RCC 7860 (cell line): ENCODE data around the gene ZNF227.
"Not testable (repeated sequence)": the region's sequence is repeated elsewhere in the genome, so short reads cannot be mapped to it uniquely, and the experiment has no call there.

Experiments used
- DNase-seq: peaks from one replicate; pipeline ENCODE4 v3.0.0-alpha.2; 2015; ENCODE audit warnings: low spot score
- FAIRE-seq: peaks from 2 replicates; lab custom pipeline; 2012; peaks lifted over from hg19 to GRCh38; lab: Jason Lieb, UNC

ZNF227 gene

DNA sequence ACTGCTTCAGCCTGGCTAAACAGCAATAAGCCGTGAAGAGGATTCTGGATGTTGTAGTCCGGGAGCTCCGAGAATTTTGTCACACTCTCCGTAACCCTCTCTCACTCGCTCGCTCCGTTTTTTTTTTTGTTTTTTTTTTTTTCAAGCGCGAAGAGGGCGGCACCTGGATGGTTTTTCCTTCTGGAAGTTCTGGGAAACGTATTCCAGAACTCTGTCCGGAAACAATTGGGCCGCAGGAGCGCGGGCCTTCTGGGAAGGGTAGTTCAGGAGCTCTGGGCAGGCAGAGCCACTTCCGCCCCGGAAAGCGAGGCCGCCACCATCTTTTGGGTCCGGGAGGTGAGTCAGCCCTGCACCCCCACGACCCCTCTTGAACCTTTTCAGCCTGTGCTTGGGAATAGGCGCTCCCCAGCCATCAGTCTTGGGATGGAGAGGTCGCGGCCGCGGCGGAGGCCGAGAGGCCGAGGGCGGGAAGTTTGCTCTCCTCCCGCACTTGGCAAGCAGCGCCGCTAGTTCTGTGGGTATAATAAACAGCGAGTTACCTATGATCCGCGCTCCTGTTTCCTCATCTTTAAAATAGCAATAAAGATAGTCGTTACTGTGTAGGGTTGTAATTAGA, at the start of gene ZNF227:
Gene ZNF227, plus strand, starts transcription at position 283 of the 616 bp plus-strand sequence. CDS start 5,261 bp downstream, outside the sequence.
- FAIRE-seq (peak; percentile 77), DNase-seq (peak; percentile 75)

DNA sequence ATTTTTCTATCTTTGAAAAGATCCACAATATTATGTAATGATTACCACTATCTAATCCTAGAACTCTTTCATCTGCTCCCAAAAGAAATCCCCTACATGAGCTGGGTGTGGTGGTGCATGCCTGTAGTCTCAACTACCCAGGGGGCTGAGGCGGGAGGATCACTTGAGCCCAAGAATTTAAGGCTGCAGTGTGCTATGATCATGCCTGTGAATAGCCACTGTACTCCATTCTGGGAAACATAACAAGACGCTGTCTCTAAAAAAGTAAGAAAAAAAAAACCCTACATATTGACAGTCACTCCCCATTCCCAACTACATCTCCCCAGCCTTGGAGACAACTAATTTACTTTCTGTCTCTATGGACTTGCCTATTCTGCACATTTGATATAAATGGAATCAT, 48.5 kb upstream of the ZNF227 start:
- DNase-seq = no peak
- FAIRE-seq = no peak

DNA sequence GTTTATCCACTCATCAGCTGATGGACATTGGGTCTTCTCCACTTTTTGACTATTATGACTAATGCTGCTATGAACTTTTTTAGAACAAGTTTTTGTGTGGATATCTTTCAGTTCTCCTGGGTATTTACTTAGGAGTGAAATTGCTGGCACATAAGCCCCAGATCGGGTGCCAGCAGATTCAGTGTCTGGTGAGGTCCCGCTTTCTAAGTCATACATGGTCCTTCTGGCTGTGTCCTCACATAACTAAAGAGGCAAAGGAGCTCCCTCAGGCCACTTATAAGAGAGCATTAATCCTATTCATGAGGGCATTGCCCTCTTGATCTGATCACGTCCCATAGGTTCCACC, 48.0 kb upstream of the ZNF227 start:
- FAIRE-seq = no peak
- no peak for DNase-seq

DNA sequence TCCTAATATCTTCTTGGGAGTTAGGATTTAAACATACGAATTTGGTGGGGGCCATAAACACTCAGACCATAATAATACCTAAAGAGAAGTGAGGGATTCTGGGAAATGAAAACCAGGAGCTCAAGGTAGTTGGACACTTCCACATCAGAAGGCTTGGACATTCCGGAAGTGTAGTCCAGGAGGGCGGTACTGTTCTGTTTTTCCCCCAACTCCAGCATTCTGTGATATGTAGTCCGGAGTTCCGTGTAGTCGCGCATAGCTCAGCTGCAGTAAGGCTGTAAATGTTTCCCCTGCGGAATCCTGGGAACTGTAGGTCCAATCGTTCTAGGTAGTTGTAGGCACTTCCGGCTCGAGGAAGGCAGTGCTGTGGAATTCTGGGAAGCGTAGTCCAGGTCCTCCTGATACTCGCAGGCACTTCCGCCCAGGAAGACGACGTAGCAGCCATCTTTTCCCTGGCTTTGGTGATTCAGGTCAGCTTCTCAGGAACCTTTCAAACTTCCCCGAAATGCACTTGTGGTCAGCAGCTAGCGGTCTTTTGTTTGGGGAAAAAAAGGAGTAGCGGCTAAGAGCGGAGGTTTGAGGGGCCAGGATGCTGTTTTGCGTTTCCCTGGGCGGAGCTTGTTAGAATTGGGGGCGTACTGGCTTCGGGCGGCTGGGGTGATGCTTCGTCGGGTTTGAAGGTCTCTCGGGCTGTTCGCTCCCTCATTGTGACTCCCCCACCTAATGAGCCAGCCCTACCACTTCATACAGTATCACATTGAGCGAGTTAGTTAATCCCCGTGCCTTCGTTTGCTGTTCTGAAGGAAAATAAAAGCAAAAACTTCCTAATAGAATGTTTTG, 47.4 kb upstream of the ZNF227 start, which contains the start of gene ZNF226:
Gene ZNF226, plus strand, starts transcription at position 428 of the 840 bp plus-strand sequence. CDS start 4,981 bp downstream, outside the sequence.
- DNase-seq = peak; percentile 94
- FAIRE-seq = peak; percentile 89

DNA sequence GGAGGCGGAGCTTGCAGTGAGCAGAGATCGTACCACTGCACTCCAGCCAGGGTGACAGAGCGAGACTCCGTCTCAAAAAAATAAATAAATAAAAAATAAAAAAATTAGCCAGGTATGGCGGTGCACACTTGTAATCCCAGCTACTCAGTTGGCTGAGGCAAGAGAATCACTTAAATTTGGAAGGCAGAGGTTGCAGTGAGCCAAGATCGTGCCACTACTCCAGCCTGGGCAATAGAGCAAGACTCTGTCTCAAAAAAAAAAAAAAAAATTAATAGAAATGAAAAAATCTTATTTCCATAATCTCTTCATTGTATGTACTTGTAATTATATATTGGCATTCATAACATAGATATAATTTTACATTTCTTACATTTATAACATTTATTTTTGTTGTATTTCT, 41.7 kb upstream of the ZNF227 start:
- not testable (repeated sequence) for FAIRE-seq, DNase-seq

DNA sequence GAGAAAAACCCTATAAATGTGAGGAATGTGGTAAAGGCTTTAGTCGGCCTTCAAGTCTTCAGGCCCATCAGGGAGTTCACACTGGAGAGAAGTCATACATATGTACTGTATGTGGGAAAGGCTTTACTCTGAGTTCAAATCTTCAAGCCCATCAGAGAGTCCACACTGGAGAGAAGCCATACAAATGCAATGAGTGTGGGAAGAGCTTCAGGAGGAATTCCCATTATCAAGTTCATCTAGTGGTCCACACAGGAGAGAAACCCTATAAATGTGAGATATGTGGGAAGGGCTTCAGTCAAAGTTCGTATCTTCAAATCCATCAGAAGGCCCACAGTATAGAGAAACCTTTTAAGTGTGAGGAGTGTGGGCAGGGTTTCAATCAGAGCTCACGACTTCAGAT, 35.7 kb upstream of the ZNF227 start:
- FAIRE-seq (no peak), DNase-seq (no peak)

DNA sequence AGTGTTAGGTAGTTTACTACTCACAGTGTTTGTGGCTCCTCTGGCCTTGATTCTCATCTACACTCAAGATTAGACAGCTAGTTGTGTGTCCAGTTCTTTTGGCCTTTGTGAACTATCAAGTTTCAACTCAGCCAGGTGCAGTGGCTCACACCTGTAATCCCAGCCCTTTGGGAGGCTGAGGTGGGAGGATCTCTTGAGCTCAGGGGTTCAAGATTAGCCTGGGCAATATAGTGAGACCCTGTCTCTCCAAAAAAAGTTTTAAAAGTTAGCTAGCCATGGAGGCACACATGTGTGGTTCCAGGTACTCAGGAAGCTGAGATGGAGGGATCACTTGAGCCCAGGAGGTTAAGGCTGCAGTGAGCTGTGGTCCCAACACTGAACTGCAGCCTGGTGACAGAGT, 31.4 kb upstream of the ZNF227 start:
- DNase-seq (no peak), FAIRE-seq (no peak)

DNA sequence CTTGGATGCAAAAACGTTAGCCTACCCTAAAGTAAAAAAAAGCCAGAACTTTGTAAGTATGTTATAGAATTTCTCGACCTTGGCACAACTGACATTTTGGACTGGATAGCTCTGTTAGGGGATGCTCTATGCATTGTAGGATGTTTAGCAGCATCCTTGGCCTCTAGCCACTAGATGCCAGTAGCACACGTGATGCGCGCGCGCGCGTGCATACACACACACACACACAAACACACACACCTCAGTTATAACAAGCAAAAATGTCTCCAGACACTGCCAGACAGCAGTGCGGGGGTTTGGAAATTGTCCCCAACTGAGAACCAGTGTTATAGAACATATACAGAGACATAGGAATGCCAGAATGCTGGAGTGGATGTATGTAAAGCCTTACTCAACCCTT, 30.2 kb upstream of the ZNF227 start:
- FAIRE-seq (no peak), DNase-seq (no peak)

DNA sequence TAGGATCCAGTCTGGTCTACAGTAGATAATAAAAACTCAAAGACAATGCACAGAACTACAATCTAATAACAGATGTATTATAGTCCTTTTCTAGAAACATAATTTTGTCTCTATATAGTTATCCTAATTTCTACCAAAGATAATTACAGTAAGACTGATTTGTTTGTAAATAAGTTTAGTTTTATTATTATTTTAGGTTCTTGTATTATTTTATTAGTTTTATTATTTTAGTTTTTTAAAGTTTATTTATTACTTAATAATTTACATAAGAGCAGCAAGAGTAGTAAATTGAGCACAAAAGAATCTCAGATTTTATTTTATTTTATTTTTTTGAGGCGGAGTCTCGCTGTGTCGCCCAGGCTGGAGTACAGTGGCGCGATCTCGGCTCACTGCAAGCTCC, 22.3 kb upstream of the ZNF227 start:
- FAIRE-seq (no peak), DNase-seq (no peak)

DNA sequence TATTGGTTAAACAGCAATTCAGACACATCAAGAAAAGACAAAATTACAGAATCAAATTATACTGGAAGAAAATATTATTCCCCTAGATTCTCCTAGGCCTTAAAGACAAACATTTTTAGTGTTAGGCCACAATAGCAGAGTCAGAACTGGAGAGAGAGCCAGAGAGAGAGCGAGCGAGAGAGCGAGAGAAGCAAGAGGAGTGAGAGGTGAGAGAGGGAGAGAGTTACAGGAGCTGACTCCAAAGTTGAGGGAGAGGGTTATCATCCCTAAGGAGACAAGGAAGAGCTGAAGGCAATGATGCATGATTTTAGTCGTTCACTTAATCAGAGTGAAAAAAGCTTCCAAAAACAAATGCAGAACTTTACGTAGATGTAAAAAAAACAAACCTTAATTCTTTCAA, 20.2 kb upstream of the ZNF227 start:
- FAIRE-seq = no peak
- DNase-seq = no peak

DNA sequence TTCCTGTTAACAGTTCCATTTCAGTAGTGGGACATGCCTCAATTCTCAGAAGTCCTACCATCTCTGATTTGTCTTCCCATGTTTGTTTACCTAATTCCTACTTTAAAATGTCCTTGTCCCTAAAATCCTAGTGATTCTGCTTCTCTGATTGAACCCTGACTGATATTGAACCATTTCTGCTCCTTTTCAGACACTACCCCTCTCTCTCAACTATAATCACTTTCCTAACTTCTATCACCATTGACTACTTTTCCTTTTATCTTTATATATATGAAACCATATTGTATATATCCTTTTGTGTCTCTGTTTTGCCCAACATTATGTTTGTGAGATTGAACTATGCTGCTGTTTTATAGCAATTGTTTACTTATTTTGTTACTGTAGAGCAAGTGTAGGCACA, 15.6 kb upstream of the ZNF227 start:
- DNase-seq (no peak), FAIRE-seq (no peak)

DNA sequence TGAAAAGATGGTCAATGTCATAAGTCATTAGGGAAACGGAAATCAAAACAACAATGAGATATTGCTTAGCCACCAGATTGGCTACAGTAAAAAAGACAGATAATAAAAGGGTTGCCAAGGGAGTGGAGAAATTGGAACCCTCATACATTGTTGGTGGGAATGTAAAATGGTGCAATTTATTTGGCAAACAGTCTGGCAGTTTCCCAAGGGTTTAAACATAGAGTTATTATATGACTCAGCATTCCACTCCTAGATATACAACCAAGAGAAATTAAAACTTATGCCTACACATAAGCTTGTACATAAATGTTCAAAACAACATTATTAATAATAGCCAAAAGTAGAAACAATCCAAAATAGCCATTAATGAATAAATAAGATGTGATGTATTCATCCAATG, 9.9 kb upstream of the ZNF227 start:
- DNase-seq (no peak), FAIRE-seq (no peak)

DNA sequence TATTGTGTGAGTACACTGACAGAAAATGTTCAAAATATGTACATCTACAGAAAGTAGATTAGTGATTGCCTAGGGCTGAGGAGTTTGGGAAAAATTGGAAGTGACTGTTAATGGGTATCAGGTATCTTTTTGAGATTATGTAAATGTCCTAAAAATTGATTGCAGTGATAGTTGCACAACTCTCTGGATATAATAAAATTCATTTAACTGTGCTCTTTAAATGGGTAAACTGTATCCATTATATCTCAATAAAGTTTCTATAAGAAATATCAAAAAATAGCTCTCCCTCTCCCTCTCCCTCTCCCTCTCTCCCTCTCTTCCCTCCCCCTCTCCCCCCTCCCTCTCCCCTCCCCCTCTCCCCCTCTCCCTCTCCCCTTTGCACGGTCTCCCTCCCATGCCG, 9.4 kb upstream of the ZNF227 start:
- DNase-seq = no peak
- FAIRE-seq = no peak

DNA sequence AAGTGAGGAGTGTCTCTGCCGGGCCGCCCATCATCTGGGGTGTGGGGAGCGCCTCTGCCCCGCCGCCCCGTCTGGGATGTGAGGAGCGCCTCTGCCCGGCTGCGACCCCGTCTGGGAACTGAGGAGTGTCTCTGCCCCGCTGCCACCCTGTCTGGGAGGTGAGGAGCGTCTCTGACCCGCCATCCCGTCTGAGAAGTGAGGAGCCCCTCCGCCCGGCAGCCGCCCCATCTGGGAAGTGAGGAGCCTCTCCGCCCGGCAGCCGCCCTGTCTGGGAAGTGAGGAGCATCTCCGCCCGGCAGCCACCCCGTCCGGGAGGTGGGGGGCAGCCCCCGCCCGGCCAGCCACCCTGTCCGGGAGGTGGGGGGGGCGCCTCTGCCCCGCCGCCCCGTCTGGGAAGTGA, 8.5 kb upstream of the ZNF227 start:
- not testable (repeated sequence) for FAIRE-seq, DNase-seq

DNA sequence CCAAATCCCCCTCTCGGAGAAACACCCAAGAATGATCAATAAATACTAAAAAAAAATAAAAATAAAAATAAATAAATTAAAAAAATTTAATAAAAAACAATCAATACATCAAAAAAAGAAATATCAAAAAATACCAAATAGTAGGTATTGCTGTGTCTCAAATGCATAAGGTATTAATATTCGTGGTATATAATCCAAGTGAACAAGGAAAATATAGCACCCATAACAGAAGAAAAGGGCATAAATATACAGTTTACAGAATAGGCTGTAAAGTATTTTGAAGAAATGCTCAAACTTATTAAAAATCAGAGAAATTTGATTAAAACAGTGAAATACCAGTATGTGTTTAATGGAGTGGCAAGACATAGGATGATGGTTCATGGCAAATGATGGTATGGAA, 7.6 kb upstream of the ZNF227 start:
- FAIRE-seq (no peak), DNase-seq (no peak)

DNA sequence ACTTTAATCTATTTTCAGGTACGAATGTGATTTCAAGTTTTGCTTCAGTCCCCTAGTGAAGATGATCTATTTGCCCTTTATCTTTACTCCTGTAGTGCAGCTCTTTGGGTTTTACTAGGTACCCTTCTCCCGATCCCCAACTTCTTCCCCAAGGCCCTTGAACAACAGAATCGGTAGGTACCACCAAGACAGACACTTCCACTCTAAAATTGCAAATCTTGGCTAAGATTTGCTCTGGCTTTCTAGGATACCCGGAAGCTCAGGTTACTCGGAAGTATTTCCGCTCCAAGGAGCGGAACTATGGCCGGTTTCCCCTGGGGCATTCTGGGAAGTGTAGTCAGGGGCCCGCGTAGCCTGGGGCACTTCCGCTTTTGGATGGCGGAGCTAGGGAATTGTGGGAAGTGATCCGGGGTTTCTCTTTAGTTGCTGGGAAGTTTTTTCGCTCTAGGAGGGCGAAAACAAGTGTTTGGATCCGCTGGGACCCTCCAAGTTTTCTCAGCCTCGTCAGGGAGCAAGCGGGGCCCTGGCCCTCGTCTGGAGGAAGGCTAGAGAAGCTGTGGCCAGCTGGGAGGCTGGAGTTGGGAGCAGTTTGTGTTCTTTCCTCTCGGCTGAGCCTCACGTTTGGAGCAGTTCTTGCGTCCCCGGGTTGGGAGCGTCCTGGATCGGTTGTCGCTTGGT, 5.1 kb upstream of the ZNF227 start:
- DNase-seq (peak; percentile 78), FAIRE-seq (peak; percentile 82)

DNA sequence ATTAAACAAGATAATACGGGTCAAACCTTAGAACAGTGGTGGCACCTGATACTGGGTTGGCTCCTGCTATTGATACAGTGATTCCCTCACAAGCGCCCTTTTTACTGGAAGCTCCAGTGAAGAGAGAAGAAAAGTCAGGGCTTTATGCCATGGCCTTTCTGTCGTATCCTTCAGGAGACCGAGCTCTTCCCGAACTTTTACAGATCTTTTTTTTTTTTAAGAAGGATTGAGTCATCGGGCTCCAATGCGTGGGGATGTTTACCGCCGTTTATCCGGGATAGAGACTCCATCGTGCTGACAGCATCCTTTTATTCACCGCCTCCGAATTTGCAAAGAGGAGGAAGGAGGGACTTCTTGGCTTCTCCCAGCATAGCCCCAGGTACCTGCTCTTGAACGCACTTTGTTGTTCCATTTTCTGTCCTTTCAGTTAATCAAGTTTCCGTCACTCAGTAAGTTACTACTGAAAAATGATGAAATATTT, 574 bp downstream of the ZNF227 start:
- FAIRE-seq (no peak), DNase-seq (no peak)

DNA sequence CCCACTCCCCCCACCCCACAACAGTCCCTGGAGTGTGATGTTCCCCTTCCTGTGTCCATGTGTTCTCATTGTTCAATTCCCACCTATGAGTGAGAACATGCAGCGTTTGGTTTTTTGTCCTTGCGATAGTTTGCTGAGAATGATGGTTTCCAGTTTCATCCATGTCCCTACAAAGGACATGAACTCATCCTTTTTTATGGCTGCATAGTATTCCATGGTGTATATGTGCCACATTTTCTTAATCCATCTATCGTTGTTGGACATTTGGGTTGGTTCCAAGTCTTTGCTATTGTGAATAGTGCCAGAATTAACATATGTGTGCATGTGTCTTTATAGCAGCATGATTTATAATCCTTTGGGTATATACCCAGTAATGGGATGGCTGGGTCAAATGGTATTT, 7.6 kb downstream of the ZNF227 start:
- not testable (repeated sequence) for DNase-seq, FAIRE-seq

DNA sequence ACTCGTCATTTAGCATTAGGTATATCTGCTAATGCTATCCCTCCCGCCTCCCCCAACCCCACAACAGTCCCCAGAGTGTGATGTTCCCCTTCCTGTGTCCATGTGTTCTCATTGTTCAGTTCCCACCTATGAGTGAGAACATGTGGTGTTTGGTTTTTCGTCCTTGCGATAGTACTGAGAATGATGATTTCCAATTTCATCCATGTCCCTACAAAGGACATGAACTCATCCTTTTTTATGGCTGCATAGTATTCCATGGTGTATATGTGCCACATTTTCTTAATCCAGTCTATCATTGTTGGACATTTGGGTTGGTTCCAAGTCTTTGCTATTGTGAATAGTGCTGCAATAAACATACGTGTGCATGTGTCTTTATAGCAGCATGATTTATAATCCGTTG, 8.4 kb downstream of the ZNF227 start:
- FAIRE-seq, DNase-seq: not testable (repeated sequence)

DNA sequence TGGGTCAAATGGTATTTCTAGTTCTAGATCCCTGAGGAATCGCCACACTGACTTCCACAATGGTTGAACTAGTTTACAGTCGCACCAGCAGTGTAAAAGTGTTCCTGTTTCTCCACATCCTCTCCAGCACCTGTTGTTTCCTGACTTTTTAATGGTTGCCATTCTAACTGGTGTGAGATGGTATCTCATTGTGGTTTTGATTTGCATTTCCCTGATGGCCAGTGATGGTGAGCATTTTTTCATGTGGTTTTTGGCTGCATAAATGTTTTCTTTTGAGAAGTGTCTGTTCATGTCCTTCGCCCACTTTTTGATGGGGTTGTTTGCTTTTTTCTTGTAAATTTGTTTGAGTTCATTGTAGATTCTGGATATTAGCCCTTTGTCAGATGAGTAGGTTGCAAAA, 9.0 kb downstream of the ZNF227 start:
- not testable (repeated sequence) for FAIRE-seq, DNase-seq

DNA sequence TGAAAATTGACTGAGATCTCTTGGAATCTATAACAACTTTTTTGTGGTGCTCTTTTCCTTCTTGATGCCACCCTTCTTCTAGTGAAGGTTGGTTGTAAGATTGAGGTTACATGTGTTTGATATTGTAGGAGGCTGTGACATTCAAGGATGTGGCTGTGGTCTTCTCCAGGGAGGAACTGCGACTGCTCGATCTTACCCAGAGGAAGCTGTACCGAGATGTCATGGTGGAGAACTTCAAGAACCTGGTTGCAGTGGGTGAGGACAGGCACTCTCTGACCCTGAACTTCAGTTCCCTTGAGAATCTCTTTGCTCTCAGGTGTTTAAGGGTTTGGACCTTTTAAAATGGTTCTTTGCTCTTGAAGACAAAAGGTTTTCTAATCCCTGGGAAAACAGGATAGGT, 16.0 kb downstream of the ZNF227 start:
- FAIRE-seq = no peak
- no peak for DNase-seq

DNA sequence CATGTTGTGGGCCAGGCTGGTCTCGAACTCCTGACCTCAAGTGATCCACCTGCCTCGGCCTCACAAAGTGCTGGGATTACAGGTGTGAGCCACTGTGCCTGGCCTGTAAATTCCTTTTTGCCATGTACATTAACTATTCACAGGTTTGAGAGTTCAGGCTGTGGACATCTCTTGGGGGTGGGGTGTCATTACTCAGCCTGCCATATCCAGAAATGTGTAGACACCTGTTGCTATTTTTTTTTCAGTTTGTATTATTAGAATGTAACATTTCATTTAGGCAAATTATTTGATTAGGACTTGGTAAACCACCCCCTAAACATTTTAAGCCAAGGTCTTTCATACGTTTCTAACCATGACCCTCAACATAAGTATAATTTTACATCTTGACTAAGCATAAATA, 20.5 kb downstream of the ZNF227 start:
- DNase-seq (no peak), FAIRE-seq (no peak)
